NCI-H446 (cell line): ENCODE data around the gene RHOD.

Source experiments
- DNase-seq, 2 experiments: peaks; one replicate each; lab custom pipeline; 2025; lab: John Stamatoyannopoulos, UW

RHOD gene

GRCh38 chr11:67031791-67032561, 24.7 kb upstream of the RHOD start:
- no peak for DNase-seq

DNA sequence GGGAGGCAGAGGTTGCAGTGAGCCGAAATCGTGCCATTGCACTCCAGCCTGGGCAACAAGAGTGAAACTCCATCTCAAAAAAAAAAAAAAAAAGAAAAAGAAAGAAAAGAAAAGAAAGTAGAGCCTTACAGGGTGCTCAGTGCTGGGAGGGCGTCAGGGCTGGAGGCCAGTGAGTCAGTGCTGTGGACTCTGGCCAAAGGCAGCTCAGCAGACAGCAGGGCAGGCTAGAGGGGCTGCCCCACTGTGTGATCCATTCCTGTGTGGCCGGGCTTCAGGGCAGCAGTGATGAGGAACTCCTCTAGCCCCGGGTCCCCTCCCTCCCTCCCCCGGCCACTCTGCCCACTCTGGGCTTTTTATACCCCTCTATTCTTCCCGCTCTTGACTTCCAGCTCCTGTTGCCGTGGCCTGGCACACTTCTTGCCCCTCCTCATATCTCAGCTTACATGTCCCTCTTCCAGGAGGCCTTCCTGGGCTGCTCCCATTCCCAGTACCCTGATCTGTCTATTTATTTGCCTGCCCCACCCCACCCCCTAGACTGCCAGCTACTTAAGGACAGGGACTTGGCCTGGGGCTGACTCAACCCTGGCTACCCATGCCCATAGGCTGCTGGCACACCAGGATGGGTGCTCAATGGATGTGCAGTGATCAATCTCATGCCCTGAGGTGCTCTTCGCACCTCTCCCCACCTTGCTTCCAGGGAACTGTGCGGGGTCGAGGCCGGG, 23.7 kb upstream of the RHOD start:
- DNase-seq: peak in 1 of 2 experiments; percentile 25

GRCh38 chr11:67033661-67034166, 22.9 kb upstream of the RHOD start:
- peak in 1 of 2 experiments; percentile 44 for DNase-seq

DNA sequence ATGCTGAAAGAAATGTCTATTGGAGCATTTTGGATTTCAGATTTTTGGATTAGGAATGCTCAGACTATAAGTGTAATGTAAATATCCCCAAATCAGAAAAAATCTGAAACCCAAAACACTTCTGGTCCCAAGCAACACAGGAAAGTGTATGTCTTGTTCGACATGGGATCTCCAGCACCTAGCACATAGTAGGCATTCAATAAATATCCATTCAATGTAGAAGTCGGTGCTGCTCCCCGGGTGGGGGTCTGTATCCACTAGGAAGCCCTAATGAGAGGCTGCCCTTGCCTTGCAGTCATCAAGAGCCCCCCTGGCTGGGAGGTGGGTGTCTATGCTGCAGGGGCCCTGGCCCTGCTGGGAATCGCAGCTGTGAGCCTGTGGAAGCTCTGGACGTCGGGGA, 22.3 kb upstream of the RHOD start:
- DNase-seq: no peak

GRCh38 chr11:67040147-67040546, 16.5 kb upstream of the RHOD start:
- no peak for DNase-seq

GRCh38 chr11:67041602-67042001, 15.0 kb upstream of the RHOD start:
- no peak for DNase-seq

DNA sequence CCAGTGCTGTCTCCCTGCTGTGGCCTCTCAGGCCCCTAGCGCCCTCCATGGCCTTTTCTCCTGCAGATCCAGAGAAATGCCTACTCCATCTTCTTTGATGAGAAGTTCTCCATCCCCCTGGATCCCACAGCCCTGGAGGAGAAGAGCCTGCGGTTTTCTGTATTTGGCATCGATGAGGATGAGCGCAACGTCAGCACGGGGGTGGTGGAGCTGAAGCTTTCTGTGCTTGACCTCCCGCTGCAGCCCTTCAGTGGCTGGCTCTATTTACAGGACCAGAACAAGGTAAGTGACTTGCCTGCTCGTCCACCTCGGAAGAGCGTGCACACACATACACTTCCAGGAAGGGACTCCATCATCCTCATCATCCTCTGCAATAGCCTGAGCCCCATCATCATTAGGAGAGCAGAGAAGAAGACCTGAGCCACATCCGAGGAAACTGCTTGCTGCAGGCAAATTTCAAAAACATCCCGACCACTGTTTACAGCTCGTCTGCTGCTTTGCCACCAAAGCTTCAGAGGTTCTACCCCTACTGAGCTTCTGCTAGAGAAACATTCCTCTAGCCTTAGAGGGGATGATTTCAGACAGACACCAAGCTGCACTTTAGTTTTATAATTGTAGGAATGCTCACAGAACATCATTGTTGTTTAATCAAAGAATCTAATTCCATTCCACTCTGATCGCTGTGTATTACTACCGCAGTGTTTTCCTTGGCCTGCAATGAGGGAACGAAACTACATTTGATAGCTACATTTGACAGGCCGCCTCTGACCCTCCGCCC, 12.9 kb upstream of the RHOD start:
- no peak for DNase-seq

DNA sequence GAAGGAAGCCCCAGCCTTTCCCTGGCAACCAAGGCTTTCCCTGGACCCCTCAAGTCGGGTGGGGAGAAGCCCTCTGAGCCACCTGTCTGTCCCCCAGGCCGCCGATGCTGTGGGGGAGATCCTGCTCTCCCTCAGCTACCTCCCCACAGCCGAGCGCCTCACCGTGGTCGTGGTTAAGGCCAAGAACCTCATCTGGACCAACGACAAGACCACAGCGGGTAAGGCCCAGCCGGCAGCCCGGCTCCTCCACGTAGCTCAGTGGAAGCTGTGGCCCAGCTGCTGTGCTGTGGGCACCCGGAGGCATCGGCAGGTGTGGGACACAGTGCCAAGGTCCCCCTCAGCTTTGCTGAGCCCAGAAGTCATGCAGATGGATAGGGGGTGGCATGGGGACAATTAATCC, 12.2 kb upstream of the RHOD start:
- no peak for DNase-seq

GRCh38 chr11:67045314-67045713, 11.3 kb upstream of the RHOD start:
- DNase-seq: no peak

- no peak for DNase-seq
These were observed 8.0 kb upstream of the RHOD start for GRCh38 chr11:67048515-67049130.

DNA sequence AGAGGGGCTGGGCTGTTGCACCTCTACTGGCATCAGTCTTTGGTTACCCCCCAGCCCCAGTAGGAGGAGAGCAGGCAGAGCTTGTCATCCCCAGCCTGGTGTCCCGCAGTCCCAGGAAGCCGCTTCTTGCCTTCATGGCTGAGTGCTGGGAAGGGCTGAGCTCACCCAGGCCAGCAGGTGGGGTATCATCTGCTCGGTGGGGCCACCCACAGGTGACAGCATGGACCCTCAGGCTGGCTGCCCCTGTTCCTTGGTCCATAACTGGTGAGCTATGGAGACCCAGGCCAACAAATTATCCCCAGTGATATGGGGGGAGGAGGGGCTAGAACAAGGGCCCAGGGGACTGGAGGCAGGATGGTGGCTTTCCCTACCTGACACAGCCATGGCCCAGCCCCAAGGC, 6.5 kb upstream of the RHOD start:
- DNase-seq: no peak

GRCh38 chr11:67051180-67051893, 5.3 kb upstream of the RHOD start:
- DNase-seq: no peak

- no peak for DNase-seq
These were observed 4.6 kb upstream of the RHOD start for GRCh38 chr11:67051945-67052488.

GRCh38 chr11:67052891-67053290, 3.8 kb upstream of the RHOD start:
- no peak for DNase-seq

GRCh38 chr11:67053896-67054329, 2.7 kb upstream of the RHOD start:
- DNase-seq: peak; percentile 32 to 61

GRCh38 chr11:67054346-67054835, 2.3 kb upstream of the RHOD start:
- DNase-seq: no peak

- no peak for DNase-seq
These were observed 1.7 kb upstream of the RHOD start for GRCh38 chr11:67054836-67055523.

DNA sequence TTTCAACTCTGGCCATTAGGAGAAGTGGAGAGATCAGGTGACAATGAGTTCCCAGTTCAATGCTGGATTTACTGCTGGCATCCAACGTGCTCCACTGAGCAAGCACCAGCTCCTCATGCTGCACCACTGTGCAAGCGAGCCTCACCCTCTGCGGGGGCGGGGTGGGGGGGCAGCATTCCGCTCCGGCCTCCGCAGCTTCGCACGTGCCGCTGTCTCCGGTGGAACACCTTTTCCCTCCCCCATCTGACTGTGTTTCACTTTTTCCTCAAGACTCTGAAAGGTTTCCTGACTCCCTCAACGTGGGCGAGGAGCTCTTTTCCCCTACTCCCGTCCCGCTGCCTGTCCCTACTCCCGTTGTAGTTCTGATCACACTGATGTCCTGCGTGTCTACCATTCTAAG, 835 bp upstream of the RHOD start:
- no peak for DNase-seq

DNA sequence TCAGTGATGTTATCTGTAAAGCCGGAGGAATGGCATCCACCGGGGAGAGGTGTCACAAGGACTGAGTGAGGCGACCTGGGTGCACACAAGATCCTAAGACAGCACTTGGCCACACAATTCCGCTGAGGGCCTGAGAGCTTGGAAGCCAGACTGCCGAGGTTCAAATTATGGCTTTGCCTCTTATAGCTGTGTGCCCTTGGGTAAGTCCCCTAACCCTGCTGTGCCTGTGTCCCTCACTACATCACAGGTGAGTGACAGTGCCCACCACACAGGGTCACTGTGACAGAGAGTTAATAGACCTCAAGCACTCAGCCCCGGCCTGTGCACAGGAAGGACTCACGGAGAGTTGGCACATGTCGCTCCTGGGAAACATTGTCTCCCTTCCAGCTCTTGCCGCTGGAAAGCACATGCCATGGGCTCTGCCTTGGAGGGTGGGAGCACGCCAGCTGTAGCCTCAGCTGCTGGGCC, 592 bp downstream of the RHOD start:
- DNase-seq: no peak

GRCh38 chr11:67058506-67058905, 1.9 kb downstream of the RHOD start:
- DNase-seq: no peak
